ENCODE results near the gene CASTOR1.

Gene CASTOR1

GRCh38 chr22:30306627-30307011 lies 17.3 kb upstream of the CASTOR1 start:
- no peaks in the 10 kb centered on the region for H3K9me3 ChIP-seq (ENCODE audit: control insufficient read depth in 1 of 2, low read length in 2 of 2)
- peak overlapping the region; percentile 58 for H3K27ac ChIP-seq (ENCODE audit: low read length)
- peaks cover 0 to 7% of the 10 kb centered on the region in 2 donors for H3K36me3 ChIP-seq (ENCODE audit: control insufficient read depth in 1 of 2, insufficient read depth in 2 of 2, low read length in 2 of 2)
- H3K27me3 ChIP-seq (ENCODE audit: low read depth, low read length), result no peaks in the 10 kb centered on the region
- H3K4me3 ChIP-seq (ENCODE audit: low read depth in 1 of 2, low read length in 2 of 2), result no peak overlapping the region
- peaks cover 72 to 93% of the 10 kb centered on the region in 2 donors for H3K4me1 ChIP-seq (ENCODE audit: control insufficient read depth in 1 of 2, insufficient read depth in 2 of 2, low read length in 2 of 2)

GRCh38 chr22:30305906-30306626 lies 16.8 kb upstream of the CASTOR1 start:
- H3K9me3 ChIP-seq (ENCODE audit: control insufficient read depth in 1 of 2, low read length in 2 of 2), result no peaks in the 10 kb centered on the region
- H3K36me3 ChIP-seq (ENCODE audit: control insufficient read depth in 1 of 2, insufficient read depth in 2 of 2, low read length in 2 of 2), result peaks cover 4 to 12% of the 10 kb centered on the region in 2 donors
- peak overlapping the region; percentile 58 for H3K27ac ChIP-seq (ENCODE audit: low read length)
- H3K4me1 ChIP-seq (ENCODE audit: control insufficient read depth in 1 of 2, insufficient read depth in 2 of 2, low read length in 2 of 2), result peaks cover 70 to 93% of the 10 kb centered on the region in 2 donors
- no peaks in the 10 kb centered on the region for H3K27me3 ChIP-seq (ENCODE audit: low read depth, low read length)
- peak overlapping the region; percentile 13 to 33 for H3K4me3 ChIP-seq (ENCODE audit: low read depth in 1 of 2, low read length in 2 of 2)

- no peaks in the 10 kb centered on the region for H3K9me3 ChIP-seq (ENCODE audit: control insufficient read depth in 1 of 2, low read length in 2 of 2)
- H3K27ac ChIP-seq (ENCODE audit: low read length), result peak overlapping the region; percentile 58
- H3K4me1 ChIP-seq (ENCODE audit: control insufficient read depth in 1 of 2, insufficient read depth in 2 of 2, low read length in 2 of 2), result peaks cover 64 to 91% of the 10 kb centered on the region in 2 donors
- peaks cover 10 to 17% of the 10 kb centered on the region in 2 donors for H3K36me3 ChIP-seq (ENCODE audit: control insufficient read depth in 1 of 2, insufficient read depth in 2 of 2, low read length in 2 of 2)
- peak overlapping the region; percentile 13 to 33 for H3K4me3 ChIP-seq (ENCODE audit: low read depth in 1 of 2, low read length in 2 of 2)
- H3K27me3 ChIP-seq (ENCODE audit: low read depth, low read length), result no peaks in the 10 kb centered on the region
Observed at GRCh38 chr22:30305519-30305905, 16.2 kb upstream of the CASTOR1 start.

- Histone ChIP-seq H3K36me3 (ENCODE audit: control insufficient read depth in 1 of 2, insufficient read depth in 2 of 2, low read length in 2 of 2) (peaks cover 11 to 24% of the 10 kb centered on the region in 2 donors), H3K4me3 (ENCODE audit: low read depth in 1 of 2, low read length in 2 of 2) (no peak overlapping the region), H3K27me3 (ENCODE audit: low read depth, low read length) (no peaks in the 10 kb centered on the region), H3K27ac (ENCODE audit: low read length) (peak overlapping the region; percentile 58), H3K4me1 (ENCODE audit: control insufficient read depth in 1 of 2, insufficient read depth in 2 of 2, low read length in 2 of 2) (peaks cover 56 to 83% of the 10 kb centered on the region in 2 donors), H3K9me3 (ENCODE audit: control insufficient read depth in 1 of 2, low read length in 2 of 2) (no peaks in the 10 kb centered on the region)
Observed at GRCh38 chr22:30304495-30305244, 15.4 kb upstream of the CASTOR1 start.

- no peaks in the 10 kb centered on the region for H3K27me3 ChIP-seq (ENCODE audit: low read depth, low read length)
- H3K4me1 ChIP-seq (ENCODE audit: control insufficient read depth in 1 of 2, insufficient read depth in 2 of 2, low read length in 2 of 2), result peaks cover 44 to 72% of the 10 kb centered on the region in 2 donors
- H3K4me3 ChIP-seq (ENCODE audit: low read depth in 1 of 2, low read length in 2 of 2), result no peak overlapping the region
- H3K27ac ChIP-seq (ENCODE audit: low read length), result peak overlapping the region; percentile 62
- H3K9me3 ChIP-seq (ENCODE audit: control insufficient read depth in 1 of 2, low read length in 2 of 2), result no peaks in the 10 kb centered on the region
- peaks cover 22 to 27% of the 10 kb centered on the region in 2 donors for H3K36me3 ChIP-seq (ENCODE audit: control insufficient read depth in 1 of 2, insufficient read depth in 2 of 2, low read length in 2 of 2)
Observed at GRCh38 chr22:30302810-30303138, 13.5 kb upstream of the CASTOR1 start.

- Histone ChIP-seq H3K4me3 (ENCODE audit: low read depth in 1 of 2, low read length in 2 of 2) (peak overlapping the region in 1 of 2 donors; percentile 14), H3K9me3 (ENCODE audit: control insufficient read depth in 1 of 2, low read length in 2 of 2) (no peaks in the 10 kb centered on the region), H3K27me3 (ENCODE audit: low read depth, low read length) (no peaks in the 10 kb centered on the region), H3K4me1 (ENCODE audit: control insufficient read depth in 1 of 2, insufficient read depth in 2 of 2, low read length in 2 of 2) (peaks cover 44 to 70% of the 10 kb centered on the region in 2 donors), H3K36me3 (ENCODE audit: control insufficient read depth in 1 of 2, insufficient read depth in 2 of 2, low read length in 2 of 2) (peaks cover 25 to 32% of the 10 kb centered on the region in 2 donors), H3K27ac (ENCODE audit: low read length) (peak overlapping the region; percentile 62)
Observed at GRCh38 chr22:30301995-30302809, 12.9 kb upstream of the CASTOR1 start.

- H3K36me3 ChIP-seq (ENCODE audit: control insufficient read depth in 1 of 2, insufficient read depth in 2 of 2, low read length in 2 of 2), result peaks cover 45 to 59% of the 10 kb centered on the region in 2 donors
- no peak overlapping the region for H3K27ac ChIP-seq (ENCODE audit: low read length)
- H3K9me3 ChIP-seq (ENCODE audit: control insufficient read depth in 1 of 2, low read length in 2 of 2), result no peaks in the 10 kb centered on the region
- no peak overlapping the region for H3K4me3 ChIP-seq (ENCODE audit: low read depth in 1 of 2, low read length in 2 of 2)
- H3K27me3 ChIP-seq (ENCODE audit: low read depth, low read length), result no peaks in the 10 kb centered on the region
- H3K4me1 ChIP-seq (ENCODE audit: control insufficient read depth in 1 of 2, insufficient read depth in 2 of 2, low read length in 2 of 2), result peaks cover 22 to 41% of the 10 kb centered on the region in 2 donors
Observed at GRCh38 chr22:30299322-30299721, 10.0 kb upstream of the CASTOR1 start.

- Histone ChIP-seq H3K9me3 (ENCODE audit: control insufficient read depth in 1 of 2, low read length in 2 of 2) (no peaks in the 10 kb centered on the region), H3K27me3 (ENCODE audit: low read depth, low read length) (no peaks in the 10 kb centered on the region), H3K4me3 (ENCODE audit: low read depth in 1 of 2, low read length in 2 of 2) (no peak overlapping the region), H3K4me1 (ENCODE audit: control insufficient read depth in 1 of 2, insufficient read depth in 2 of 2, low read length in 2 of 2) (peaks cover 12 to 30% of the 10 kb centered on the region in 2 donors), H3K36me3 (ENCODE audit: control insufficient read depth in 1 of 2, insufficient read depth in 2 of 2, low read length in 2 of 2) (peaks cover 53 to 71% of the 10 kb centered on the region in 2 donors), H3K27ac (ENCODE audit: low read length) (no peak overlapping the region)
Observed at GRCh38 chr22:30297991-30298701, 8.8 kb upstream of the CASTOR1 start.

- peaks cover 58 to 78% of the 10 kb centered on the region in 2 donors for H3K36me3 ChIP-seq (ENCODE audit: control insufficient read depth in 1 of 2, insufficient read depth in 2 of 2, low read length in 2 of 2)
- no peak overlapping the region for H3K27ac ChIP-seq (ENCODE audit: low read length)
- H3K4me1 ChIP-seq (ENCODE audit: control insufficient read depth in 1 of 2, insufficient read depth in 2 of 2, low read length in 2 of 2), result peaks cover 11 to 23% of the 10 kb centered on the region in 2 donors
- H3K27me3 ChIP-seq (ENCODE audit: low read depth, low read length), result no peaks in the 10 kb centered on the region
- H3K4me3 ChIP-seq (ENCODE audit: low read depth in 1 of 2, low read length in 2 of 2), result no peak overlapping the region
- H3K9me3 ChIP-seq (ENCODE audit: control insufficient read depth in 1 of 2, low read length in 2 of 2), result no peaks in the 10 kb centered on the region
Observed at GRCh38 chr22:30297276-30297990, 8.1 kb upstream of the CASTOR1 start.

GRCh38 chr22:30296833-30297232 lies 7.5 kb upstream of the CASTOR1 start:
- H3K4me3 ChIP-seq (ENCODE audit: low read depth in 1 of 2, low read length in 2 of 2), result no peak overlapping the region
- H3K36me3 ChIP-seq (ENCODE audit: control insufficient read depth in 1 of 2, insufficient read depth in 2 of 2, low read length in 2 of 2), result peaks cover 60 to 77% of the 10 kb centered on the region in 2 donors
- H3K9me3 ChIP-seq (ENCODE audit: control insufficient read depth in 1 of 2, low read length in 2 of 2), result no peaks in the 10 kb centered on the region
- no peak overlapping the region for H3K27ac ChIP-seq (ENCODE audit: low read length)
- H3K27me3 ChIP-seq (ENCODE audit: low read depth, low read length), result no peaks in the 10 kb centered on the region
- H3K4me1 ChIP-seq (ENCODE audit: control insufficient read depth in 1 of 2, insufficient read depth in 2 of 2, low read length in 2 of 2), result peaks cover 5 to 17% of the 10 kb centered on the region in 2 donors

All from muscle layer of duodenum (tissue), 2 donors.